Measurements from ENCODE around the gene CD74.

- TF ChIP-seq GATA3 (IDR thresholded peaks at IDR 0.05; ENCODE audit: low read depth, low read length) = no peak
- TF ChIP-seq GATA2 (IDR thresholded peaks at IDR 0.05; ENCODE audit: low read depth, low read length) = no peak
Observed at GRCh38 chr5:150442699-150443080, 30.0 kb upstream of the CD74 start.

Data from SH-SY5Y (cell line).